ENCODE measurements around the gene CNOT10.

The CNOT10 gene

DNA sequence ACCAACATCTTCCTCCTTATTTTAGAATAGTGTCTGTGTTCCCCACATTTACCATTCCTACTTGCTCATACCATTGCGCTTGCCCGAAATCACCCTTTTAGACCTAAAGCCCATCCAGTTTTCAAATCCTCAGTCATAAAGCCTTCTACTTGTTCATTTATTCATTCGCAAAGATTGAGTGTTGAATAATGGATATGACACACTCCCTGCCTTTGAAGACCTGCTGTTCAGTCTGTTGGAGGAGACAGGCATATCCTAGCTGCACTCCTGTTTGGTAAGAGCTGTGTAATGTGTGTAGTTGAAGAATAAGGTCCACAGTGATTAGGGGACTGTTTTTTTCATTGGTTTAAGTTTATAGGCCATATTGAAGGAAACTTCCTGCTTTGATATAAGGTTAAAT is 1.7 kb downstream of the CNOT10 start:
- H3K9me3 ChIP-seq (ENCODE audit: control insufficient read depth, insufficient read depth, low read depth, low read length), result no peaks in the 10 kb centered on the region
- H3K4me1 ChIP-seq (ENCODE audit: control insufficient read depth, insufficient read depth, low read length), result no peaks in the 10 kb centered on the region
- ChIA-PET POLR2A (interaction anchor here (0.6 to 1.1 kb wide), 2 partner anchors 10 to 11 kb away, joined by 4 to 6 read pairs; no protein-coding TSS in a partner anchor), CTCF (no interaction called here)
- TF ChIP-seq ZNF843 (tag by site-specific recombination; IDR thresholded peaks at IDR 0.05) (no peak), ZBTB17 (tag by site-specific recombination; IDR thresholded peaks at IDR 0.05) (peak; percentile 59), ZNF24 (tag by site-specific recombination; IDR thresholded peaks at IDR 0.05) (no peak), ZNF335 (tag by site-specific recombination; conservative IDR thresholded peaks at IDR 0.05) (peak; percentile 64), ZEB2 (tag by site-specific recombination; IDR thresholded peaks at IDR 0.05) (no peak), ZNF350 (tag by site-specific recombination; IDR thresholded peaks at IDR 0.05) (no peak), ZNF510 (tag by site-specific recombination; IDR thresholded peaks at IDR 0.05; ENCODE audit: insufficient replicate concordance) (no peak), ZNF311 (tag by site-specific recombination; IDR thresholded peaks at IDR 0.05; ENCODE audit: borderline replicate concordance) (no peak), ZNF513 (tag by site-specific recombination; IDR thresholded peaks at IDR 0.05) (no peak)
- TF ChIP-seq, protein P1, sequence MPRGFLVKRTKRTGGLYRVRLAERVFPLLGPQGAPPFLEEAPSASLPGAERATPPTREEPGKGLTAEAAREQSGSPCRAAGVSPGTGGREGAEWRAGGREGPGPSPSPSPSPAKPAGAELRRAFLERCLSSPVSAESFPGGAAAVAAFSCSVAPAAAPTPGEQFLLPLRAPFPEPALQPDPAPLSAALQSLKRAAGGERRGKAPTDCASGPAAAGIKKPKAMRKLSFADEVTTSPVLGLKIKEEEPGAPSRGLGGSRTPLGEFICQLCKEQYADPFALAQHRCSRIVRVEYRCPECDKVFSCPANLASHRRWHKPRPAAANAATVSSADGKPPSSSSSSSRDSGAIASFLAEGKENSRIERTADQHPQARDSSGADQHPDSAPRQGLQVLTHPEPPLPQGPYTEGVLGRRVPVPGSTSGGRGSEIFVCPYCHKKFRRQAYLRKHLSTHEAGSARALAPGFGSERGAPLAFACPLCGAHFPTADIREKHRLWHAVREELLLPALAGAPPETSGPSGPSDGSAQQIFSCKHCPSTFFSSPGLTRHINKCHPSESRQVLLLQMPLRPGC (tag by site-specific recombination; IDR thresholded peaks at IDR 0.05), result no peak
- TF ChIP-seq, protein P2, sequence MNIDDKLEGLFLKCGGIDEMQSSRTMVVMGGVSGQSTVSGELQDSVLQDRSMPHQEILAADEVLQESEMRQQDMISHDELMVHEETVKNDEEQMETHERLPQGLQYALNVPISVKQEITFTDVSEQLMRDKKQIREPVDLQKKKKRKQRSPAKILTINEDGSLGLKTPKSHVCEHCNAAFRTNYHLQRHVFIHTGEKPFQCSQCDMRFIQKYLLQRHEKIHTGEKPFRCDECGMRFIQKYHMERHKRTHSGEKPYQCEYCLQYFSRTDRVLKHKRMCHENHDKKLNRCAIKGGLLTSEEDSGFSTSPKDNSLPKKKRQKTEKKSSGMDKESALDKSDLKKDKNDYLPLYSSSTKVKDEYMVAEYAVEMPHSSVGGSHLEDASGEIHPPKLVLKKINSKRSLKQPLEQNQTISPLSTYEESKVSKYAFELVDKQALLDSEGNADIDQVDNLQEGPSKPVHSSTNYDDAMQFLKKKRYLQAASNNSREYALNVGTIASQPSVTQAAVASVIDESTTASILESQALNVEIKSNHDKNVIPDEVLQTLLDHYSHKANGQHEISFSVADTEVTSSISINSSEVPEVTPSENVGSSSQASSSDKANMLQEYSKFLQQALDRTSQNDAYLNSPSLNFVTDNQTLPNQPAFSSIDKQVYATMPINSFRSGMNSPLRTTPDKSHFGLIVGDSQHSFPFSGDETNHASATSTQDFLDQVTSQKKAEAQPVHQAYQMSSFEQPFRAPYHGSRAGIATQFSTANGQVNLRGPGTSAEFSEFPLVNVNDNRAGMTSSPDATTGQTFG (tag by site-specific recombination; IDR thresholded peaks at IDR 0.05; ENCODE audit: borderline replicate concordance), result no peak
- peaks cover 0 to 15% of the 10 kb centered on the region in 2 experiments; a peak in 2 of 3 replicates for H3K36me3 ChIP-seq (ENCODE audit: control insufficient read depth in 2 of 2, insufficient read depth in 1 of 2, low read length in 2 of 2)
- peak overlapping the region; percentile 67 for H3K4me3 ChIP-seq (ENCODE audit: low read depth, low read length)
- H3K27ac ChIP-seq (ENCODE audit: extremely low read depth, low read depth, low read length), result no peak overlapping the region

- POLR2A ChIA-PET, result no interaction called here
- no peak overlapping the region for H3K27ac ChIP-seq (ENCODE audit: extremely low read depth, low read depth, low read length)
- H3K4me3 ChIP-seq (ENCODE audit: low read depth, low read length), result no peak overlapping the region
- CTCF ChIA-PET, result no interaction called here
- no peaks in the 10 kb centered on the region for H3K4me1 ChIP-seq (ENCODE audit: control insufficient read depth, insufficient read depth, low read length)
- H3K36me3 ChIP-seq (ENCODE audit: control insufficient read depth in 2 of 2, insufficient read depth in 1 of 2, low read length in 2 of 2), result peaks cover 0 to 23% of the 10 kb centered on the region in 2 experiments; a peak in 2 of 3 replicates
- no peaks in the 10 kb centered on the region for H3K9me3 ChIP-seq (ENCODE audit: control insufficient read depth, insufficient read depth, low read depth, low read length)
- TF ChIP-seq ZNF596 (tag by site-specific recombination; IDR thresholded peaks at IDR 0.05), result no peak
- TF ChIP-seq PRDM10 (tag by site-specific recombination; IDR thresholded peaks at IDR 0.05), result 0 out of 2 replicates have a peak, but pooled peaks have one; percentile 20
- TF ChIP-seq KLF1 (tag by site-specific recombination; IDR thresholded peaks at IDR 0.05), result peak; percentile 28; the same call in 1 of the 2 replicates
- no peak for TF ChIP-seq KLF9 (tag by site-specific recombination; IDR thresholded peaks at IDR 0.05; ENCODE audit: low read depth)
- no peak for TF ChIP-seq SP7 (tag by site-specific recombination; IDR thresholded peaks at IDR 0.05)
- no peak for TF ChIP-seq HOXD13 (CRISPR knock-in tag; IDR thresholded peaks at IDR 0.05; ENCODE audit: borderline replicate concordance)
- TF ChIP-seq EGR2 (tag by site-specific recombination; IDR thresholded peaks at IDR 0.05; ENCODE audit: low read depth), result peak; percentile 62
- TF ChIP-seq, protein P3, sequence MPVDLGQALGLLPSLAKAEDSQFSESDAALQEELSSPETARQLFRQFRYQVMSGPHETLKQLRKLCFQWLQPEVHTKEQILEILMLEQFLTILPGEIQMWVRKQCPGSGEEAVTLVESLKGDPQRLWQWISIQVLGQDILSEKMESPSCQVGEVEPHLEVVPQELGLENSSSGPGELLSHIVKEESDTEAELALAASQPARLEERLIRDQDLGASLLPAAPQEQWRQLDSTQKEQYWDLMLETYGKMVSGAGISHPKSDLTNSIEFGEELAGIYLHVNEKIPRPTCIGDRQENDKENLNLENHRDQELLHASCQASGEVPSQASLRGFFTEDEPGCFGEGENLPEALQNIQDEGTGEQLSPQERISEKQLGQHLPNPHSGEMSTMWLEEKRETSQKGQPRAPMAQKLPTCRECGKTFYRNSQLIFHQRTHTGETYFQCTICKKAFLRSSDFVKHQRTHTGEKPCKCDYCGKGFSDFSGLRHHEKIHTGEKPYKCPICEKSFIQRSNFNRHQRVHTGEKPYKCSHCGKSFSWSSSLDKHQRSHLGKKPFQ (tag by site-specific recombination; IDR thresholded peaks at IDR 0.05), result peak; percentile 76
- TF ChIP-seq ZNF571 (tag by site-specific recombination; IDR thresholded peaks at IDR 0.05), result no peak
- no peak for TF ChIP-seq ZFP37 (tag by site-specific recombination; IDR thresholded peaks at IDR 0.05)
- no peak for TF ChIP-seq ZFP3 (tag by site-specific recombination; IDR thresholded peaks at IDR 0.05; ENCODE audit: low read depth)
- TF ChIP-seq, protein P4, sequence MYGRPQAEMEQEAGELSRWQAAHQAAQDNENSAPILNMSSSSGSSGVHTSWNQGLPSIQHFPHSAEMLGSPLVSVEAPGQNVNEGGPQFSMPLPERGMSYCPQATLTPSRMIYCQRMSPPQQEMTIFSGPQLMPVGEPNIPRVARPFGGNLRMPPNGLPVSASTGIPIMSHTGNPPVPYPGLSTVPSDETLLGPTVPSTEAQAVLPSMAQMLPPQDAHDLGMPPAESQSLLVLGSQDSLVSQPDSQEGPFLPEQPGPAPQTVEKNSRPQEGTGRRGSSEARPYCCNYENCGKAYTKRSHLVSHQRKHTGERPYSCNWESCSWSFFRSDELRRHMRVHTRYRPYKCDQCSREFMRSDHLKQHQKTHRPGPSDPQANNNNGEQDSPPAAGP (tag by site-specific recombination; IDR thresholded peaks at IDR 0.05), result peak; percentile 56; the same call in 1 of the 2 replicates
- no peak for TF ChIP-seq ZNF837 (tag by site-specific recombination; IDR thresholded peaks at IDR 0.05)
Observed at GRCh38 chr3:32691847-32692246, 6.9 kb downstream of the CNOT10 start.

Measured in HEK293 (cell line).